Panc1 (cell line): Measurements from ENCODE around the gene SLC6A2.

ENCODE experiments used
- CTCF ChIP-seq: fragments of 450-650 bp; IDR thresholded peaks from 2 replicates; pipeline ENCODE4 v1.5.1; 2017; ENCODE audit warnings: mild to moderate bottlenecking
- POLR2AphosphoS5 ChIP-seq: IDR thresholded peaks from 2 replicates; pipeline ENCODE4 v1.6.1; 2012; ENCODE audit warnings: mild to moderate bottlenecking, low read depth, low read length, moderate library complexity
- REST ChIP-seq, 2 experiments: IDR thresholded peaks; 2 replicates each; pipeline ENCODE4 v1.6.1; 2011 to 2012; ENCODE audit warnings: low read depth in 2 of 2, control low read depth in 1 of 2, low read length in 1 of 2, mild to moderate bottlenecking in 1 of 2, moderate library complexity in 1 of 2; ENCODE audit not compliant: insufficient read depth in 1 of 2

GRCh38 chr16:55735120-55735781, 79.5 kb downstream of the SLC6A2 start:
- no peak for TF ChIP-seq CTCF
- no peak for TF ChIP-seq REST (IDR thresholded peaks at IDR 0.05; ENCODE audit: insufficient read depth in 1 of 2, low read depth in 2 of 2, low read length in 1 of 2)
- TF ChIP-seq POLR2AphosphoS5: no peak
